ENCODE measurements around the gene ACSL6. TPM values are rescaled to one million over a fixed set of nuclear protein-coding genes. Genes with fewer than 3 reads are reported as not detected.

The ACSL6 gene
- total and polyA plus RNA-seq, 2 donors from 2014 or later = 1.4 to 2.1 TPM

GRCh38 chr5:132053483-132053882 lies 42.0 kb upstream of the ACSL6 start:
- intact Hi-C loops (cut with DNase I) = no loop called here
- no peaks in the 10 kb centered on the region for H3K9me3 ChIP-seq (ENCODE audit: control insufficient read depth in 2 of 3, insufficient read depth in 1 of 3, low read length in 3 of 3)
- FAIRE-seq = no peak
- peak in 2 of 5 donors; percentile 13 to 45 for DNase-seq
- no peak overlapping the region for H3K9ac ChIP-seq (ENCODE audit: low read length in 3 of 3)
- H3K36me3 ChIP-seq (ENCODE audit: control insufficient read depth in 2 of 3, insufficient read depth in 3 of 3, low read length in 3 of 3) = no peaks in the 10 kb centered on the region
- H3K27me3 ChIP-seq (ENCODE audit: control insufficient read depth, insufficient read depth, low read length) = no peaks in the 10 kb centered on the region
- H3K4me3 ChIP-seq (ENCODE audit: low read length in 3 of 3) = no peak overlapping the region
- H3K27ac ChIP-seq (ENCODE audit: low read depth in 2 of 2, low read length in 2 of 2) = no peak overlapping the region
- H3K4me1 ChIP-seq (ENCODE audit: control insufficient read depth in 2 of 3, insufficient read depth in 2 of 3, low read depth in 1 of 3, low read length in 3 of 3) = no peaks in the 10 kb centered on the region
- no peak for TF ChIP-seq CTCF (IDR thresholded peaks at IDR 0.05; ENCODE audit: borderline replicate concordance, extremely low read depth, insufficient read depth)

- intact Hi-C loops (cut with DNase I) = no loop called here
- no peak for FAIRE-seq
- Histone ChIP-seq H3K9me3 (ENCODE audit: control insufficient read depth in 2 of 3, insufficient read depth in 1 of 3, low read length in 3 of 3) (no peaks in the 10 kb centered on the region), H3K36me3 (ENCODE audit: control insufficient read depth in 2 of 3, insufficient read depth in 3 of 3, low read length in 3 of 3) (no peaks in the 10 kb centered on the region), H3K4me1 (ENCODE audit: control insufficient read depth in 2 of 3, insufficient read depth in 2 of 3, low read depth in 1 of 3, low read length in 3 of 3) (no peaks in the 10 kb centered on the region), H3K27me3 (ENCODE audit: control insufficient read depth, insufficient read depth, low read length) (no peaks in the 10 kb centered on the region), H3K27ac (ENCODE audit: low read depth in 2 of 2, low read length in 2 of 2) (no peak overlapping the region), H3K9ac (ENCODE audit: low read length in 3 of 3) (no peak overlapping the region), H3K4me3 (ENCODE audit: low read length in 3 of 3) (no peak overlapping the region)
- DNase-seq = peak in 3 of 5 donors; percentile 4 to 58 (median 18)
- no peak for TF ChIP-seq CTCF (IDR thresholded peaks at IDR 0.05; ENCODE audit: borderline replicate concordance, extremely low read depth, insufficient read depth)
Measured at GRCh38 chr5:132052520-132052919, 41.1 kb upstream of the ACSL6 start.

- intact Hi-C loops (cut with DNase I) = no loop called here
- Histone ChIP-seq H3K9me3 (ENCODE audit: control insufficient read depth in 2 of 3, insufficient read depth in 1 of 3, low read length in 3 of 3) (no peaks in the 10 kb centered on the region), H3K27me3 (ENCODE audit: control insufficient read depth, insufficient read depth, low read length) (no peaks in the 10 kb centered on the region), H3K36me3 (ENCODE audit: control insufficient read depth in 2 of 3, insufficient read depth in 3 of 3, low read length in 3 of 3) (no peaks in the 10 kb centered on the region), H3K27ac (ENCODE audit: low read depth in 2 of 2, low read length in 2 of 2) (no peak overlapping the region), H3K4me3 (ENCODE audit: low read length in 3 of 3) (no peak overlapping the region), H3K4me1 (ENCODE audit: control insufficient read depth in 2 of 3, insufficient read depth in 2 of 3, low read depth in 1 of 3, low read length in 3 of 3) (no peaks in the 10 kb centered on the region), H3K9ac (ENCODE audit: low read length in 3 of 3) (no peak overlapping the region)
- TF ChIP-seq CTCF (IDR thresholded peaks at IDR 0.05; ENCODE audit: borderline replicate concordance, extremely low read depth, insufficient read depth) = no peak
- FAIRE-seq (no peak), DNase-seq (peak in 3 of 5 donors; percentile 4 to 27 (median 22))
Measured at GRCh38 chr5:132050661-132051552, 39.4 kb upstream of the ACSL6 start.
